ENCODE measurements around the gene TP53INP2. TPM values are rescaled to one million over a fixed set of nuclear protein-coding genes. Genes with fewer than 3 reads are reported as not detected.
A peak's percentile ranks its signal among the peaks of the same experiment; 100 is the strongest.
"Not testable (repeated sequence)": the region's sequence is repeated elsewhere in the genome, so short reads cannot be mapped to it uniquely, and the experiment has no call there.

The TP53INP2 gene, protein sequence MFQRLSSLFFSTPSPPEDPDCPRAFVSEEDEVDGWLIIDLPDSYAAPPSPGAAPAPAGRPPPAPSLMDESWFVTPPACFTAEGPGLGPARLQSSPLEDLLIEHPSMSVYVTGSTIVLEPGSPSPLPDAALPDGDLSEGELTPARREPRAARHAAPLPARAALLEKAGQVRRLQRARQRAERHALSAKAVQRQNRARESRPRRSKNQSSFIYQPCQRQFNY
- total RNA-seq (2021) = 4.4 and 4.9 TPM in 2 replicates
- percentile 42 among the genes with signal in this experiment for Bru-seq, nascent RNA
- BruChase-seq, experiment 1, labeled RNA remaining after a 2-hour chase = percentile 56 among the genes with signal in this experiment
- BruChase-seq, experiment 2, labeled RNA remaining after a 6-hour chase = percentile 83 among the genes with signal in this experiment
- long read RNA-seq, partial matches to known transcripts = 6 of 6 reads
- long read RNA-seq, other reads (novel, unspliced or antisense) = 0 of 6 reads

DNA sequence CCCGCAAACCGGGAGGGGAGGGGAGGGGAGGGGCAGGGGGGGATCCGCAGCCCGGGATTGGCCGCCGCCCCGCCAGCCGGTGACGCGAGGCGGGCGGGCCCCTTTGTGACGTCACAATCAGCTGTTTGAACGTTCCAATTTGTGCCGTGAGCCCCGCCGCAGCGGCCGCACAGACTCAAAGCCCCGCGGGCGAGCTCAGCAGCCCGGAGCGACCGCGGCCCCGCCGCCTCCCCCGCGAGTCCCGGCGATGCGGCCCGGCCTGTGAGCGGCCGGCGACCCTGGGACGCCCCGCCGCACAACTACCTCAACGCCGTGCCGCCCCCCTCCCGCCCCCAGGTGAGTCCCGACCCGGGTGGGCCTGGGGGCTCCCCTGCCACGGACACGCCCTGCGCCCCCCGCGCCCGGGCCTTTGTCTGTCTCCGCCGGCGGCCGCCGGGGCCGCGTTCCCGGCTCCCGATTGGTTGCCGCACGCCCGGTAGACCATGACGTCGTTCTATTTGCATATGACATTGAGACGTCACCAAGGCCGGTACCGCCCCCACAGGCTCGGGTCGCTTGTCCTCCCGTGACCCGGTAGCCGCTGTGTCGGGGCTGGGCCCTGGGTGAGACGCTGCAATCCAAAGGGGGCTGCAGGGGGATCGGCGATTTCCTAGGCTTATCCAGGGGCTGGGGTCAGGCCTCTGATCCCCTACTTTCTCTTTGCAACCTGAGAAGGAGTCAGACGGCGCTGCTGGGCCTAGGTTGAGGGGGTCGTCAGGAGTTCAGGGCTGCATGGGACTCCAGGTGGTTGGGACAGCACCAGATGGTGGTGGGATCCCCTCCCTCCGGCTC lies at the start of gene TP53INP2:
TSS of gene TP53INP2 (plus strand) at position 168 of the 831 bp plus-strand sequence. CDS start 4,396 bp downstream, outside the sequence.
- Histone ChIP-seq H3K27ac (peak within 1 kb of the TSS; percentile 16; the same call in 1 of the 2 replicates), H3F3A (ENCODE audit: insufficient read depth, low read depth) (peaks cover 39% of the 10 kb centered on the region), H3K4me1 (replicated peaks; ENCODE audit: insufficient read depth) (peaks cover 34% of the 10 kb centered on the region), H3K4me2 (peak within 1 kb of the TSS; percentile 99), H3K79me2 (ENCODE audit: low read depth) (no peaks in the 10 kb centered on the region), H3K9me2 (ENCODE audit: insufficient read depth) (no peaks in the 10 kb centered on the region), H3K36me3 (ENCODE audit: low read depth) (no peaks in the 10 kb centered on the region), H3K9me3 (ENCODE audit: insufficient read depth, low read depth) (no peaks in the 10 kb centered on the region), H4K20me1 (ENCODE audit: insufficient read depth) (no peaks in the 10 kb centered on the region; the same call in 1 of the 2 replicates), H2AFZ (peak within 1 kb of the TSS; percentile 94), H3K27me3 (ENCODE audit: insufficient read depth, low read depth) (no peaks in the 10 kb centered on the region), H3K4me3 (peak within 1 kb of the TSS; percentile 64)
- CTCF ChIA-PET = interaction anchor here (0.6 to 1.7 kb wide), 2 partner anchors 120 to 125 kb away, joined by 4 to 6 read pairs; no protein-coding TSS in a partner anchor
- POLR2A ChIA-PET (ENCODE audit: unreplicated experiment) = interaction anchor here (0.5 kb wide), 1 partner anchor 27 kb away, joined by 3 read pairs; no protein-coding TSS in a partner anchor
- no peak for TF ChIP-seq EZH2 (IDR thresholded peaks at IDR 0.05; ENCODE audit: low read depth)
- TF ChIP-seq, protein P1, sequence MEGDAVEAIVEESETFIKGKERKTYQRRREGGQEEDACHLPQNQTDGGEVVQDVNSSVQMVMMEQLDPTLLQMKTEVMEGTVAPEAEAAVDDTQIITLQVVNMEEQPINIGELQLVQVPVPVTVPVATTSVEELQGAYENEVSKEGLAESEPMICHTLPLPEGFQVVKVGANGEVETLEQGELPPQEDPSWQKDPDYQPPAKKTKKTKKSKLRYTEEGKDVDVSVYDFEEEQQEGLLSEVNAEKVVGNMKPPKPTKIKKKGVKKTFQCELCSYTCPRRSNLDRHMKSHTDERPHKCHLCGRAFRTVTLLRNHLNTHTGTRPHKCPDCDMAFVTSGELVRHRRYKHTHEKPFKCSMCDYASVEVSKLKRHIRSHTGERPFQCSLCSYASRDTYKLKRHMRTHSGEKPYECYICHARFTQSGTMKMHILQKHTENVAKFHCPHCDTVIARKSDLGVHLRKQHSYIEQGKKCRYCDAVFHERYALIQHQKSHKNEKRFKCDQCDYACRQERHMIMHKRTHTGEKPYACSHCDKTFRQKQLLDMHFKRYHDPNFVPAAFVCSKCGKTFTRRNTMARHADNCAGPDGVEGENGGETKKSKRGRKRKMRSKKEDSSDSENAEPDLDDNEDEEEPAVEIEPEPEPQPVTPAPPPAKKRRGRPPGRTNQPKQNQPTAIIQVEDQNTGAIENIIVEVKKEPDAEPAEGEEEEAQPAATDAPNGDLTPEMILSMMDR (conservative IDR thresholded peaks at IDR 0.05) = no peak
- BruUV-seq (replicated peaks) = no TSS peak
- intact Hi-C loops (cut with micrococcal nuclease; ENCODE audit: unreplicated experiment) = loop anchor here (1.0 to 5.0 kb wide), 5 partner anchors 27 to 512 kb away; partner anchors contain the start of genes AHCY and PIGU
- peak; percentile 61 to 80 for DNase-seq

- H3K9me2 ChIP-seq (ENCODE audit: insufficient read depth); H3K9me3 ChIP-seq (ENCODE audit: insufficient read depth, low read depth); H3K27ac ChIP-seq; H2AFZ ChIP-seq; POLR2A ChIA-PET (ENCODE audit: unreplicated experiment); H4K20me1 ChIP-seq (ENCODE audit: insufficient read depth); intact Hi-C loops (cut with micrococcal nuclease; ENCODE audit: unreplicated experiment); BruUV-seq (replicated peaks); H3K36me3 ChIP-seq (ENCODE audit: low read depth); H3K4me2 ChIP-seq; H3K79me2 ChIP-seq (ENCODE audit: low read depth); H3K4me1 ChIP-seq (replicated peaks; ENCODE audit: insufficient read depth); H3K4me3 ChIP-seq; H3F3A ChIP-seq (ENCODE audit: insufficient read depth, low read depth); DNase-seq; CTCF ChIA-PET; H3K27me3 ChIP-seq (ENCODE audit: insufficient read depth, low read depth): not testable (repeated sequence)
Observed at GRCh38 chr20:34658654-34659053, 45.5 kb upstream of the TP53INP2 start.

DNA sequence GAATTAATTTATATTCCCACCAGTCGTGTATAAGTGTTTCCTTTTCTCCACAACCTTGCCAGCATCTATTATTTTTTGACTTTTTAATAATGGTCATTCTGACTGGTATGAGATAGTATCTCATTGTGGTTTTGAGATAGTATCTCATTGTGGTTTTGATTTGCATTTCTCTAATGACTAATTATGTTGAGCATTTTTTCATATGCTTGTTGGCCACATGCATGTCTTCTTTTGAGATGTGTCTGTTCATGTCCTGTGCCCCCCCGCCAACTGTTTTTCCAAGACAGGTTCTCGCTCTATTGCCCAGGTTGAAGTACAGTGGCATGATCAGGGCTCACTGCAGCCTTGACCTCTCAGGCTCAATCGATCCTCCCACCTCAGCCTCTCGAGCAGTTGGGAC lies 42.3 kb upstream of the TP53INP2 start:
- POLR2A ChIA-PET (ENCODE audit: unreplicated experiment); H4K20me1 ChIP-seq (ENCODE audit: insufficient read depth); H3K9me3 ChIP-seq (ENCODE audit: insufficient read depth, low read depth); CTCF ChIA-PET; H3K4me1 ChIP-seq (replicated peaks; ENCODE audit: insufficient read depth); H3K4me3 ChIP-seq; H2AFZ ChIP-seq; H3F3A ChIP-seq (ENCODE audit: insufficient read depth, low read depth); H3K27ac ChIP-seq; H3K27me3 ChIP-seq (ENCODE audit: insufficient read depth, low read depth); H3K9me2 ChIP-seq (ENCODE audit: insufficient read depth); H3K36me3 ChIP-seq (ENCODE audit: low read depth); H3K79me2 ChIP-seq (ENCODE audit: low read depth); H3K4me2 ChIP-seq; BruUV-seq (replicated peaks); intact Hi-C loops (cut with micrococcal nuclease; ENCODE audit: unreplicated experiment): not testable (repeated sequence)
- peak in 1 of 2 experiments; percentile 54 for DNase-seq

Measured in PC-9 (cell line).